K562 (cell line): Measurements from ENCODE around the gene LPIN1. TPM values are rescaled to one million over a fixed set of nuclear protein-coding genes. Genes with fewer than 3 reads are reported as not detected.

ENCODE experiments used
- CBX8 ChIP-seq: fragments of 200-600 bp; sonication (generic); IDR thresholded peaks from 2 replicates; pipeline ENCODE4 v1.6.1; 2012; ENCODE audit warnings: borderline replicate concordance, mixed run types, low read depth, mild to moderate bottlenecking, moderate library complexity, mixed read lengths, low read length, control low read depth, inconsistent platforms; ENCODE audit not compliant: poor library complexity, severe bottlenecking; ENCODE audit errors: extremely low read depth
- CUX1 ChIP-seq: fragments of 200-800 bp; sonication (Bioruptor generic); IDR thresholded peaks from 2 replicates; pipeline ENCODE4 v1.6.1; 2016; ENCODE audit warnings: missing genetic modification characterization, missing compliant biosample characterization
- ELK1 ChIP-seq: sonication (generic); formaldehyde crosslinking; IDR thresholded peaks from 2 replicates; pipeline ENCODE4 v1.8.1; 2022; ENCODE audit warnings: missing genetic modification reagents
- FOXM1 ChIP-seq, 2 experiments: fragments of 450-650 bp in 1 of 2; sonication (generic) in 1 of 2; formaldehyde crosslinking in 1 of 2; IDR thresholded peaks; 2 replicates each; pipeline versions ENCODE4 v1.6.1 to v1.9.0; 2017 to 2022; ENCODE audit warnings: low read depth in 2 of 2, mild to moderate bottlenecking in 2 of 2, missing genetic modification reagents in 1 of 2, moderate library complexity in 1 of 2
- GTF2E2 ChIP-seq: fragments of 200-800 bp; sonication (Bioruptor generic); IDR thresholded peaks from 2 replicates; pipeline ENCODE4 v1.6.1; 2016; ENCODE audit warnings: missing genetic modification characterization, missing compliant biosample characterization
- NBN ChIP-seq: fragments of 450-650 bp; IDR thresholded peaks from 2 replicates; pipeline ENCODE4 v1.6.1; 2016; ENCODE audit warnings: low read depth, mild to moderate bottlenecking
- NCOA4 ChIP-seq: fragments of 450-650 bp; IDR thresholded peaks from 2 replicates; pipeline ENCODE4 v1.6.1; 2018; ENCODE audit warnings: mild to moderate bottlenecking; ENCODE audit not compliant: partially characterized antibody
- POLR2AphosphoS5 ChIP-seq: IDR thresholded peaks from 2 replicates; pipeline ENCODE4 v1.6.1; 2011; ENCODE audit warnings: mild to moderate bottlenecking, low read depth, low read length, moderate library complexity; ENCODE audit not compliant: control insufficient read depth, insufficient read depth
- SMARCB1 ChIP-seq: IDR thresholded peaks from 2 replicates; pipeline ENCODE4 v1.6.1; 2011; ENCODE audit warnings: improper control_type of control experiment, low read depth; ENCODE audit not compliant: insufficient read length
- TOE1 ChIP-seq, 2 experiments: fragments of 450-650 bp in 1 of 2; sonication (generic) in 1 of 2; formaldehyde crosslinking in 1 of 2; IDR thresholded peaks; 2 replicates each; pipeline versions ENCODE4 v1.7.1 to v1.8.0; 2016 to 2022; ENCODE audit warnings: borderline replicate concordance in 2 of 2, mild to moderate bottlenecking in 2 of 2, antibody characterized with exemption in 1 of 2, inconsistent platforms in 1 of 2, low read depth in 1 of 2, missing genetic modification reagents in 1 of 2, moderate library complexity in 1 of 2
- ZBTB7A ChIP-seq: IDR thresholded peaks from 2 replicates; pipeline ENCODE4 v1.6.1; 2011; ENCODE audit warnings: low read depth, mild to moderate bottlenecking, low read length, moderate library complexity, borderline replicate concordance; ENCODE audit not compliant: control insufficient read depth
- ZNF224 ChIP-seq: sonication (generic); formaldehyde crosslinking; IDR thresholded peaks from 2 replicates; pipeline ENCODE4 v1.8.0; 2022; ENCODE audit warnings: mild to moderate bottlenecking, missing genetic modification reagents
- ZNF354B ChIP-seq: fragments of 250-450 bp; sonication (Bioruptor Pico); IDR thresholded peaks from 2 replicates; pipeline ENCODE4 v1.4.0; 2020
- ZNF584 ChIP-seq: fragments of 200-800 bp; sonication (Bioruptor generic); IDR thresholded peaks from 2 replicates; pipeline ENCODE4 v1.6.1; 2016; ENCODE audit warnings: low read depth, mild to moderate bottlenecking, missing genetic modification characterization, missing compliant biosample characterization
- ZNF586 ChIP-seq: fragments of 450-650 bp; formaldehyde crosslinking; conservative IDR thresholded peaks from 2 replicates; pipeline ENCODE4 v1.4.0; 2020; ENCODE audit warnings: mild to moderate bottlenecking, moderate library complexity
- polyA plus RNA-seq, 8 experiments: library from polyadenylated mRNA; depleted of rRNA in 4 of 8; stranded (reverse) in 5 of 8; unstranded in 3 of 8; fragments of >200 nt; fragmentation: Nextera tagmentation in 2 of 8; fragmentation: Illumina TruSeq in 1 of 8; extraction: Ambion mirVana in 2 of 8; extraction: Trizol in 1 of 8; gene quantifications; 2 replicates each; pipeline versions ENCODE4 v1.2.1 to v1.2.3, GENCODE V29; 2011 to 2014; ENCODE audit warnings: inconsistent platforms in 1 of 8, missing spikeins in 1 of 8
- total RNA-seq, 7 experiments: library from RNA; depleted of rRNA in 6 of 7; stranded (reverse); fragments of >200 nt in 6 of 7; fragmentation: Illumina TruSeq in 2 of 7; extraction: Trizol in 2 of 7; gene quantifications; 2 replicates each; pipeline versions ENCODE4 v1.2.1 to v1.2.3, GENCODE V29; 2011 to 2021; ENCODE audit warnings: low replicate concordance in 1 of 7

LPIN1 gene
- total and polyA plus RNA-seq, 9 of the 15 experiments (the other 6 are each of a cell fraction or from before 2014, with no cell fraction given): 9.2 to 84.0 (median 27.8) TPM

DNA sequence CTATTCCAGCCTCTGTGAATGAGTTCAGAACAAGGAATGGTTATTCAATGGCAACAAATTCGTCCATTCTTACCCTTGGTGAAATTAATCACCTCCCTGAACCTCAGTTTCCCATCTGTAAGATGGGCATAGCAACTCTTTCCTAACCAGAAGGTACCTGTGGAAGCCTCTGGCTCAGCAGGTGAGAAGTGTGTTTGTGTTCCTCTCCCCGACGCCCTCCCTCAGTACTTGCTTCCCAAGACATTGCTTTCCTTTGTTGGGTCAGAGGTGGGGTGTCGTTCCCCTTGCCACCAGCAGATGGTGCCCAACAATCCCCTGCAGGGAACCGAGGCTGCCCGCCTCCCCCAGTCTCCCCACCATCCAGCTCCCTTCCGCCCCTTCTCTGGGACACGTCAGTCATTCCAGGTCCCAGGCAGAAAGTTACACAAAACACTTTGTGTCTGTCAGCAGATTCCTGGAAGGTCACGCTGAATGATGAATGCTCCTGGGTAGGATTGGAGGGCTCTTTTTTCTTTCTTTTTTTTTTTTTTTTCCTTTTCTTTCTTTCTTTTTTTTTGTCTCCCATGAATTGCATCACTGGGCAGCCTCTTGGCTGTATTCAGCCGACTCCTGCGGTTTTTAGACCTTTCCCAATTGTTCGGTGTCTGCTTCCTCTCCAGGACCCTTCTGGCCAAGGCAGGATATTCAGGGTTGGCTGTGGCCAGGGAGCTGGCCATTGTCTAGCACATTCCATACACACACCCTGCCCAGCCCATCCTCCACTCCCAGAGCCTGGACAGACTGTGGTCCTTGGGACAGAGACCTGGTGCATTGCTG is 117.3 kb downstream of the LPIN1 start (continued):
- TF ChIP-seq NBN (peak; percentile 57; the same call in 1 of the 2 replicates), NCOA4 (no peak), POLR2AphosphoS5 (no peak), ZNF354B (CRISPR knock-in tag) (no peak), FOXM1 (IDR thresholded peaks at IDR 0.05; ENCODE audit: low read depth) (no peak), FOXM1 (CRISPR knock-in tag; IDR thresholded peaks at IDR 0.05; ENCODE audit: low read depth) (no peak), CBX8 (no peak), GTF2E2 (tag) (no peak), ZNF584 (CRISPR knock-in tag) (no peak), SMARCB1 (no peak), ELK1 (CRISPR knock-in tag) (no peak), ZBTB7A (peak; percentile 51; the same call in 1 of the 2 replicates), CUX1 (CRISPR knock-in tag) (no peak), ZNF586 (CRISPR knock-in tag) (no peak), TOE1 (IDR thresholded peaks at IDR 0.05; ENCODE audit: borderline replicate concordance) (0 out of 2 replicates have a peak, but pooled peaks have one; percentile 17), TOE1 (CRISPR knock-in tag; IDR thresholded peaks at IDR 0.05; ENCODE audit: borderline replicate concordance, low read depth) (no peak), ZNF224 (no peak)
